ENCODE data around the gene GNAQ. TPM values are rescaled to one million over a fixed set of nuclear protein-coding genes. Genes with fewer than 3 reads are reported as not detected.

Gene GNAQ
- total and polyA plus RNA-seq, 2 donors from 2014 or later, result 16.2 to 83.4 TPM

DNA sequence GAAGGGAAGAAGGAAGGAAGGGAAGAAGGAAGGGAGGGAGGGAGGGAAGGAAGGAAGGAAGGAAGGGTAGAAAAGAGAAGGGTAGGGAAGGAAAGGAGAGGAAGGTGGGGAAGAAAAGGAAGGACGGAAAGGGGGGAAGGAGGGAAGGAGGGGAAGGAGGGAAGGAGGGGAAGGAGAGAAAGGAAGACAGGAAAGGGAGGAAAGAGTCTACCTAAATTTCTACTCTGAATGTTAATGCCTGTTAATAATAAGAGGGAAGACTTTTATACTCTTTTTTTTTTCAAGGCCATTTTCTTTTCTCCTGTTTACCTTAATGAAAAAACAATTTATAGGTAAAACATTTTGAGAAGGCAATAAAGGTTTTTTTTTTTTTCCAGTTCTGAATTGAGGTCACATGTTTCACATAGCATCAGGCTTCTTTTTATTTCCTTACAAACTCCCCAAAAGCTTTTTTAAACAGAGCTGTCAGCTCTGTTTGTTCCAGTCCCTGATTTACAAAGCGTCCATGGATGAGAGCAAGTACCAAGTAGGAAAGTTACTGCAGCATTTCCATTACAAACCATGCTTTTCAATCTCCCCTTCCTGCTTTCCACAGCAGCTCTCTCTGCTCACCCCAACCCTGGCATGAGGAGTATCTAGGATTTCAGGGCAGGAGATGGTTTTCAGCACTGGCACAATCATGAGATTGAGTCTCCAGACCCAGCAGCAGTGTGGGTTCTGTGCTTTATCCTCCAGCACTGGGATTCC, 173.9 kb downstream of the GNAQ start:
- Histone ChIP-seq H3K4me1 (ENCODE audit: control insufficient read depth in 2 of 3, insufficient read depth in 2 of 3, low read depth in 1 of 3, low read length in 3 of 3) (peaks cover 0 to 3% (median 0%) of the 10 kb centered on the region in 3 donors), H3K9ac (ENCODE audit: low read length in 3 of 3) (no peak overlapping the region), H3K9me3 (ENCODE audit: control insufficient read depth in 2 of 3, insufficient read depth in 1 of 3, low read length in 3 of 3) (no peaks in the 10 kb centered on the region), H3K27ac (ENCODE audit: low read depth in 2 of 2, low read length in 2 of 2) (no peak overlapping the region), H3K4me3 (ENCODE audit: low read length in 3 of 3) (no peak overlapping the region), H3K27me3 (ENCODE audit: control insufficient read depth, insufficient read depth, low read length) (no peaks in the 10 kb centered on the region), H3K36me3 (ENCODE audit: control insufficient read depth in 2 of 3, insufficient read depth in 3 of 3, low read length in 3 of 3) (peaks cover 0 to 2% (median 0%) of the 10 kb centered on the region in 3 donors)
- intact Hi-C loops (cut with DNase I), result no loop called here
- TF ChIP-seq, protein P1, sequence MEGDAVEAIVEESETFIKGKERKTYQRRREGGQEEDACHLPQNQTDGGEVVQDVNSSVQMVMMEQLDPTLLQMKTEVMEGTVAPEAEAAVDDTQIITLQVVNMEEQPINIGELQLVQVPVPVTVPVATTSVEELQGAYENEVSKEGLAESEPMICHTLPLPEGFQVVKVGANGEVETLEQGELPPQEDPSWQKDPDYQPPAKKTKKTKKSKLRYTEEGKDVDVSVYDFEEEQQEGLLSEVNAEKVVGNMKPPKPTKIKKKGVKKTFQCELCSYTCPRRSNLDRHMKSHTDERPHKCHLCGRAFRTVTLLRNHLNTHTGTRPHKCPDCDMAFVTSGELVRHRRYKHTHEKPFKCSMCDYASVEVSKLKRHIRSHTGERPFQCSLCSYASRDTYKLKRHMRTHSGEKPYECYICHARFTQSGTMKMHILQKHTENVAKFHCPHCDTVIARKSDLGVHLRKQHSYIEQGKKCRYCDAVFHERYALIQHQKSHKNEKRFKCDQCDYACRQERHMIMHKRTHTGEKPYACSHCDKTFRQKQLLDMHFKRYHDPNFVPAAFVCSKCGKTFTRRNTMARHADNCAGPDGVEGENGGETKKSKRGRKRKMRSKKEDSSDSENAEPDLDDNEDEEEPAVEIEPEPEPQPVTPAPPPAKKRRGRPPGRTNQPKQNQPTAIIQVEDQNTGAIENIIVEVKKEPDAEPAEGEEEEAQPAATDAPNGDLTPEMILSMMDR (IDR thresholded peaks at IDR 0.05; ENCODE audit: borderline replicate concordance, extremely low read depth, insufficient read depth), result no peak
- FAIRE-seq (no peak), DNase-seq (no peak)

DNA sequence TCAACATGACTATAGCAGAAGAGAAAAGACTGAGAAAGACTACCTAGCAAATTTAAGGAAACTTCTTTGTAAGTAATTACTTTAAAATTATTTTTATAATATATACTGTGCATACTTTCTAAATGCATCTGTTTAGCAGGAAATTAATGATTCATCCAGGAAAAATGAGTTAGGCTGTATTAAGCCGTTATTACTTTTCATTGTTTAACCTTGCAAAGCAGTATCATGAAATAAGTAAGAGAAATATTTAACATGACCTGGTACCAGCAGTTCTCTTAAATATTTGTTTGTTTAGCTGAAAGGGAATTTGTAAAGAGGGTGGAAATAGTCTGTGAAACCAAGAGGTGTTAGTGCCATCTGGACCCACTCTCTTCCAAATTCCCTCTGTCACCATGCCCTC, 175.0 kb downstream of the GNAQ start:
- peaks cover 0 to 9% (median 4%) of the 10 kb centered on the region in 3 donors for H3K4me1 ChIP-seq (ENCODE audit: control insufficient read depth in 2 of 3, insufficient read depth in 2 of 3, low read depth in 1 of 3, low read length in 3 of 3)

DNA sequence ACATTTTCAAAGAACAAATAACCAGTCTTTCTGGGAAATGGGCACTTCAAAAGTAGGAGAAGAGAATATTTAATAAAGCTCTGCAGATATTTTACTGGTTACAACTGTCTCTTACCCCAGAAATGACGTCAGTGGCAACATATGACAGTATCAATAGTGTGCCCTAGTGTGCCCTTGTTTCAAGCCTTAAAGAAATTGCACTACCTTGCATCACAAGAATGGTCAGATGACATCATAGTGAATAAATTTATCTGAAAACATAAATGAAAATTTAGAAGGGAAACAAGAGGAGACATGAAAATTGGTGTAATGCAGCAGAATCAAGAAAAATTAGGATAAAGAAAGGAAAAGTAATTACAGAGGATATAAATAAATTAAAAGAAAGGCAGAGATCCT, 176.7 kb downstream of the GNAQ start:
- H3K9ac ChIP-seq (ENCODE audit: low read length in 3 of 3), result no peak overlapping the region
- intact Hi-C loops (cut with DNase I), result no loop called here
- no peak for DNase-seq
- H3K4me3 ChIP-seq (ENCODE audit: low read length in 3 of 3), result no peak overlapping the region
- no peaks in the 10 kb centered on the region for H3K9me3 ChIP-seq (ENCODE audit: control insufficient read depth in 2 of 3, insufficient read depth in 1 of 3, low read length in 3 of 3)
- peaks cover 0 to 9% (median 4%) of the 10 kb centered on the region in 3 donors for H3K4me1 ChIP-seq (ENCODE audit: control insufficient read depth in 2 of 3, insufficient read depth in 2 of 3, low read depth in 1 of 3, low read length in 3 of 3)
- no peak overlapping the region for H3K27ac ChIP-seq (ENCODE audit: low read depth in 2 of 2, low read length in 2 of 2)
- no peaks in the 10 kb centered on the region for H3K27me3 ChIP-seq (ENCODE audit: control insufficient read depth, insufficient read depth, low read length)
- TF ChIP-seq, protein P1 (IDR thresholded peaks at IDR 0.05; ENCODE audit: borderline replicate concordance, extremely low read depth, insufficient read depth), result no peak
- peaks cover 0 to 2% (median 0%) of the 10 kb centered on the region in 3 donors for H3K36me3 ChIP-seq (ENCODE audit: control insufficient read depth in 2 of 3, insufficient read depth in 3 of 3, low read length in 3 of 3)
- no peak for FAIRE-seq

More for the DNA sequence above, 175.0 kb downstream of the GNAQ start:
- DNase-seq (no peak), FAIRE-seq (no peak)
- TF ChIP-seq, protein P1 (IDR thresholded peaks at IDR 0.05; ENCODE audit: borderline replicate concordance, extremely low read depth, insufficient read depth), result no peak
- H3K9me3 ChIP-seq (ENCODE audit: control insufficient read depth in 2 of 3, insufficient read depth in 1 of 3, low read length in 3 of 3), result no peaks in the 10 kb centered on the region
- no peak overlapping the region for H3K27ac ChIP-seq (ENCODE audit: low read depth in 2 of 2, low read length in 2 of 2)
- intact Hi-C loops (cut with DNase I), result no loop called here
- H3K27me3 ChIP-seq (ENCODE audit: control insufficient read depth, insufficient read depth, low read length), result no peaks in the 10 kb centered on the region
- H3K4me3 ChIP-seq (ENCODE audit: low read length in 3 of 3), result no peak overlapping the region
- no peak overlapping the region for H3K9ac ChIP-seq (ENCODE audit: low read length in 3 of 3)
- peaks cover 0 to 2% (median 0%) of the 10 kb centered on the region in 3 donors for H3K36me3 ChIP-seq (ENCODE audit: control insufficient read depth in 2 of 3, insufficient read depth in 3 of 3, low read length in 3 of 3)
